ENCODE measurements around the gene HTRA2.

HTRA2 gene

DNA sequence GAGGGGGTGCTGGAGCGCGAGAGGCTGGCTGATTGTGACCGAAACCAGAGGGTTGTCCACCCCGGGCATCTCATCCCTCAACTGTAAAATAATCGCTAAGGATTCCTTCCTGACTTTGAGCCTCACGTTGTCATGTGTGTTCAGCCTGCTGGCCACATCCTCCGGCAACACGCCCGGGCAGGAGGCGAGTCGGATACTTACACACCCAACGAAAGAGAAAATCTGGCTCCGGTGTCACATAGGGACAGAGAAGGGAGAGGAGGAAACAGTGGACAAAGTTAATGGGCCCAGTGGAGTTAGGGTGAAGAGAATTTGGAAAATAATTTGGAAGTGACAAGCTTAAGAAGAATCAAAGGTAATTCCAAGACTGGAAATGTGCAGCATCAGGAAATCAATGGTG, 13.1 kb upstream of the HTRA2 start:
- ATAC-seq (replicated peaks) (no peak), DNase-seq (no peak)
- H3K27me3 Mint-ChIP-seq, result peaks cover 82 to 89% of the 10 kb centered on the region in 2 donors
- peak overlapping the region; percentile 78 to 80 for H3K4me3 Mint-ChIP-seq
- peaks cover 10 to 26% of the 10 kb centered on the region in 2 donors for H3K36me3 Mint-ChIP-seq
- no peak overlapping the region for H3K27ac Mint-ChIP-seq
- peaks cover 16 to 23% of the 10 kb centered on the region in 2 donors for H3K4me1 Mint-ChIP-seq
- peaks cover 3 to 4% of the 10 kb centered on the region in 2 donors for H3K9me3 Mint-ChIP-seq

DNA sequence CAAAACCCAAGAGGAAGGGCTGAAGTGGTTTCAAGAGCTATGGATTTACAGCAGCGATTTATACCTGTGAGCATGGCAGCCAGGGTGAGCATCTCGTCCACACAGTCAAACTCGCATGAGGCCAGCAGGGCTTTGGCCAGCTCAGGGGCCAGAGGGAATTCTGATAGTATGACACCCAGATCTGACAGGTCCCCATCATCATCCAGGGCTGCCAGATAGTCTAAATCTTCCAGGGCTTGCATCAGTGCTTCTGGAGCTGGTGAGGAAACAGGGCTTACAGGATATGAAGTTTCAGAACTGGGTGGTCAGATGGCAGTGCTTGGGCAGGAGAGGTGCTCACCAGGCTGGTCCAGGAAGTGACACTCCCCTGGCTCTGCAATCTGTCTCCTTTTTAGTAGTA, 7.2 kb upstream of the HTRA2 start:
- Mint-ChIP-seq H3K27me3 (peaks cover 32 to 41% of the 10 kb centered on the region in 2 donors), H3K4me3 (no peak overlapping the region), H3K27ac (no peak overlapping the region), H3K4me1 (peaks cover 15 to 17% of the 10 kb centered on the region in 2 donors), H3K9me3 (peaks cover 7 to 10% of the 10 kb centered on the region in 2 donors), H3K36me3 (peaks cover 37 to 47% of the 10 kb centered on the region in 2 donors)
- DNase-seq, result no peak
- no peak for ATAC-seq (replicated peaks)

DNA sequence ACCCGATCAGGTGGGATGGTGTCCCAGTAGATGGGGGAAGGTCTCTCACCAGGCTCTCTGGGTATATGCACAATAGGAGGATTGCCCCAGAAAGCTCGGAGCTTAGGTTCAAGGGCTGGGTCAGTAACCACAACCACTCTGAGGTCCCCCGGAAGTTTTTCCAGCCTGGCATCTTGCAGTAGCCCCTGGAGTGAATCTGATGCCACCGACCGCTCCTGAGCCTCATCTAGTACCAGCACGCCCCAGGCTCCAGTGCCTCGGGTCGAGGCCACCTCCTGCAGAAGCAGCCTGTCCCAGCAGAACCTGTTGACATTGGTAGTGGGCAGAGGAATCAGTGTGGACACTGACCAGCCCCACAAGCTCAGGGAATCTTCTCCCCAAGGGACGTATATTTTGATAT, 5.7 kb upstream of the HTRA2 start:
- ATAC-seq (replicated peaks) (no peak), DNase-seq (no peak)
- Mint-ChIP-seq H3K27me3 (peaks cover 17 to 26% of the 10 kb centered on the region in 2 donors), H3K4me3 (no peak overlapping the region), H3K9me3 (peaks cover 7 to 10% of the 10 kb centered on the region in 2 donors), H3K36me3 (peaks cover 48 to 57% of the 10 kb centered on the region in 2 donors), H3K27ac (no peak overlapping the region), H3K4me1 (peaks cover 22 to 29% of the 10 kb centered on the region in 2 donors)

DNA sequence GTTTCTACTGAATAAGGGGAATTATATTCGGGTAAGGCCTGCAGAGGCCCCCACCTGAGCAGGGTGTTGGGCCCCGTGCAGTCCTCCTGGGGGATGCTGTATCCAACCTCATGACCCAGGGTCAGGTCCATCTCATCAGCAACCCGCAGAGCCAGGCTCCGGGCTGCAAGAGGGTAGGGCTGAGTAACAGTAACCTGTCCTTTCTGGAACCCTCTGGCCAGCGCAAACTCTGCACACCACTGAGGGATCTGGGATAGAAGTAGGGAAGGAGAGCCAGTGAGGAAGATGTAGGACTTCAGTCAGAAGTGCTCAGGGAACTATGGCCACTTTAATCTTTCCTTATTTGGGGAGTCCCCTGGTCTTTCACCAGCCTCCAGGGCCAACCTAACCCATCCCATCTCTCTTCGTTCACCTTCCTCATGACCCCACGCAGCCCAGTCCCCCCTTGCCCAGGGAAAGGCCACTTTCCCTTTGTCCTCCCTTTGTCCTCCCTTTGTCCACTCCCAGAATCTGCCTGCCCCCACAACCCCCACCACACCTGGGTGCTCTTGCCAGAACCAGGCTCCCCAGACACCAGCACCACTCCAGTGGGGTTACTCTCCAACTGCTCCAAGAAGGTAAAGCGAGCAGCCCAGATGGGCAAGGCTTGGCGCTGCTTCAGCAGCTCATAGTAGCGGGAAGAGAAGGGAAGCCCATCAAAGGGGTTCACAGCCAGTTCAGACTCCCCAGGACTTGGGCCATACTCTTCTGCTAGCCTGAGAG, 4.6 kb upstream of the HTRA2 start:
- H3K27ac Mint-ChIP-seq, result peak overlapping the region; percentile 25
- DNase-seq, result no peak

DNA sequence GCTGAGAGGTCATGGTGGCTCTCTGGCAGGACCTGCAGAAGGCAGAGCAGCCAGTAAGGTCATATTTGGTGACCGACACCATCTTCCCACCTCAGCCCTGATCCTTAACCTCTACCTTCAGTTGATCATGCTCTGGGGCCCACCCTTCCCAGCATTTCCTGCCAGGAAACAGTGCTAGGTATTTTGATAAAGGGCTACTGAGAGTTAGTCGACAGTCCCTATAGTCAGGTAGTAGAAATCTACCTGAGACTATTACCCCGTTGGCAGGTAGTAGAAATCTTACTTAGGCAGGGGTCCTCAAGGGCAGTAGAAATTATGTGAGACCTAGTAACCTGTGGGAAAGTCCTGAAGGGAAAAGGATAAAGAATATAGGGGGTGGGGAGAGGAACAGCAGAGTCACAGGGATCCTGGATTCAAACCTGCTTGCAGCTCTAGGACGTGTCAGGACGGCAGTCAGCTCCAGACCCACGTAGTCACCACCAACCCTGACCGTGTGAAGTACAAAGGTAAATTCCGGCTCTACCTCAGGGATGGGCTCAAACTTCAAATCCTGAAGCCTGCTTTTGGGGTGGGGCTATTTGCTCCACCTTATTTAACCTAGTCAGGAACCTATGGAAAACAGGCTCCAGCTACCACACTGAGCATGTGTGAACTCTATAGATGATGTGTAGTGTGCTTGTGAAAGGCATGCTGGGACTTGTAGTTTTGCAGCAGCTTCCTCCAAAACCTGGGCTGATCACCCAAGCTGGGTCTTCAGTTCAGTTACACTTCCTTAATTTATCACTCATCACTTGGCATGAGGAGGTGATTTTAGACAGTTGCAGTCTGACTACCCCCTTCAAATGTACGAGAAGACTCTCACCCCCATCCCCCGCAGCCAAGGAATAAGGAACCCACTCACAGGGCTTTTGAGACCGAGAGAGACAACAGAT, 3.8 kb upstream of the HTRA2 start, which contains the start of gene DQX1:
DQX1 (minus strand) TSS at position 515 of the 932 bp plus-strand sequence; CDS start at position 13, 502 bp downstream.
- Mint-ChIP-seq H3K4me3 (peak within 1 kb of the TSS; percentile 43 to 57), H3K4me1 (peaks cover 24 to 34% of the 10 kb centered on the region in 2 donors), H3K36me3 (peaks cover 52 to 57% of the 10 kb centered on the region in 2 donors), H3K9me3 (peaks cover 7 to 10% of the 10 kb centered on the region in 2 donors), H3K27ac (peak within 1 kb of the TSS; percentile 84), H3K27me3 (peaks cover 0 to 8% of the 10 kb centered on the region in 2 donors)
- ATAC-seq (replicated peaks) (peak; percentile 38 to 43), DNase-seq (peak; percentile 73)

More for the DNA sequence above, 4.6 kb upstream of the HTRA2 start:
- Mint-ChIP-seq H3K36me3 (peaks cover 51 to 55% of the 10 kb centered on the region in 2 donors), H3K4me1 (peaks cover 22 to 29% of the 10 kb centered on the region in 2 donors), H3K4me3 (no peak overlapping the region), H3K27me3 (peaks cover 7 to 16% of the 10 kb centered on the region in 2 donors), H3K9me3 (peaks cover 7 to 10% of the 10 kb centered on the region in 2 donors)
- no peak for ATAC-seq (replicated peaks)

DNA sequence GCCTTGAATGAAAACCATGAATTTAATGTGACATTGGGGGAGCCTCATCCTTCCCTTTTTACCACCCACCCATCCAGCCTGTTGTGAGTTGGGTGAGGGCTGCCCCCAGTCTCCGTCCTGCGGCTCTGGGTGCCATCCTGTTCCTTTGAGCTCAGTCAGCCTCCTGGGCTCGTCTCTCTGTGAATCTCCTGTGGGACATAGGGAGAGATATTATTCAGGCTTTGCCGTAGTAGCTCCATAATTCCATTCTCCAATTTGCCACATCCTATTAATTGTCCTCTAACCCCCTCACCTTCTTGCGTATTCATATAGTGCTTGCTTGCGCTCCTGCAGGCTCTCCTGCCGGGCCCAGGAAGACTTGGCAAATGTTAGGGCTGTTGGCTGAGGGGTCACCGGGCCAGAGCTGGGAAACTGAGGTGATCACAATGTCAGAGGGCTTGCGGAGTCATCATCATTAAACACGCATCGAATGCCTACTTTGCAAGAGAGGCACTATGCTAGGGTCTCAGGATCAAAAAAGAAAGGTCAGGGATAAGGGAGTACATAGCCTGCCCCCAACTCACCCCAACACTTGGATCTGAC, 3.0 kb upstream of the HTRA2 start:
- peak overlapping the region; percentile 84 for H3K27ac Mint-ChIP-seq
- H3K27me3 Mint-ChIP-seq, result peaks cover 0 to 4% of the 10 kb centered on the region in 2 donors
- peaks cover 31 to 41% of the 10 kb centered on the region in 2 donors for H3K4me1 Mint-ChIP-seq
- peak overlapping the region; percentile 43 to 57 for H3K4me3 Mint-ChIP-seq
- ATAC-seq (replicated peaks) (no peak), DNase-seq (no peak)
- H3K36me3 Mint-ChIP-seq, result peaks cover 51 to 63% of the 10 kb centered on the region in 2 donors
- peaks cover 7 to 10% of the 10 kb centered on the region in 2 donors for H3K9me3 Mint-ChIP-seq

DNA sequence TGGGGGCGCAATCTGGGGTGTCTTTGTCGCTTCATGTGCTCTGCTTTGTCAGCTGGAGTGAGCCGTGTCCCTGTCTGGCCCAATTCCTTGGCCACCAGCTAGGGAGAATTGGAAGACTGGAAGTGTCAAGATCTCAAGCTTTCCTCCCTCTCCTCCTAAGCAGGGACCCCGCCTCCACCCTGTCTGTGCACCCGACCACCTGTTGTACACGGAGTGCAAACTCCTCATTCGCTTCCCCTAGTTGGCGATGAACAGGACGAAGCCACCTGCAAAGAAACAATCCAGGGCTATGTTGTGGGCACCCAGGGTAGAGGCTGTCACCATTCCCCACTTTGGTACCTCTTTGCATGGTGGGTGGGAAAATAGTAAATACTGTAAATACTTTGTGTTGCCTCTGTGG, 2.0 kb upstream of the HTRA2 start:
- Mint-ChIP-seq H3K9me3 (peaks cover 7 to 10% of the 10 kb centered on the region in 2 donors), H3K4me3 (peak overlapping the region; percentile 97 to 100), H3K36me3 (peaks cover 49 to 68% of the 10 kb centered on the region in 2 donors), H3K27me3 (no peaks in the 10 kb centered on the region), H3K27ac (peak overlapping the region; percentile 99), H3K4me1 (peaks cover 39 to 51% of the 10 kb centered on the region in 2 donors)
- ATAC-seq (replicated peaks), result no peak
- DNase-seq, result no peak

DNA sequence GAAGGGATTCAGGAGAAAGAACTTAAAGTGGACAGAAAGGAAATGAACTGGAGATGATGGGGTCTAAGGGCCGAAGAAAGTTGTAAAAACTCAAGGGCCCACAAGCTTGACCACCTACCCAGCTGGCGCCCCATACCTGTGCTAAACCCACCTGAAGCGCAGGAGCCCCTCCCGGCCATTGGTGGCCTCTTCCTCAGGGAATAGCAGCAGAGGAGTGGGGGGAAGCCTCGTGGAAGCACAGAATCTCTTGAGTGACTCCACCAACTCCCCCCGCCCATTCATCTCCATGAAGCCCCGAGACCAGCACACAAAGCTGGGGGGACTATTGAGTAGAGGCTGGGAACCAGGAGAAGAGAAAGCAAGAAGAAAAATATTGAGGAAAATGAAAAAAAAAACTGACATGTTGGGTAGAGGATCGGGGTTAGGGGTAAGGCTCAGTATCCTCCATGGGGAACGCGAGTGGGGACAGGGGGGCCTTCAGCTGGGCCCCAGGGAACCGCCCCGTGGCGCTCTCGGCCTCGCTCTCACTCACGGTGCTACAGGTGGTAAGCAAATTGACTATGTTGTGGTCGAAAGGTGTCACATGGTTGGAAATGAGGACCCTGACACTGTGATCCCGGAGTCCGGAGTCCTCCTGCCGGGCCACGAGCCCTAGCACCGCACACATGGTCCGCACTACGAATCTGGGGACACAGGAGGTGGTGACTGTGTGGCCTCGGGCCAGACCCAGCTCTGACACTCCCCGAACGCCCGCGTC, 955 bp upstream of the HTRA2 start:
- Mint-ChIP-seq H3K36me3 (peaks cover 51 to 74% of the 10 kb centered on the region in 2 donors), H3K4me3 (peak overlapping the region; percentile 97 to 100), H3K27ac (peak overlapping the region; percentile 99), H3K27me3 (no peaks in the 10 kb centered on the region), H3K9me3 (peaks cover 7 to 10% of the 10 kb centered on the region in 2 donors), H3K4me1 (peaks cover 41 to 51% of the 10 kb centered on the region in 2 donors)
- peak; percentile 2 to 6 for ATAC-seq (replicated peaks)
- DNase-seq, result no peak

DNA sequence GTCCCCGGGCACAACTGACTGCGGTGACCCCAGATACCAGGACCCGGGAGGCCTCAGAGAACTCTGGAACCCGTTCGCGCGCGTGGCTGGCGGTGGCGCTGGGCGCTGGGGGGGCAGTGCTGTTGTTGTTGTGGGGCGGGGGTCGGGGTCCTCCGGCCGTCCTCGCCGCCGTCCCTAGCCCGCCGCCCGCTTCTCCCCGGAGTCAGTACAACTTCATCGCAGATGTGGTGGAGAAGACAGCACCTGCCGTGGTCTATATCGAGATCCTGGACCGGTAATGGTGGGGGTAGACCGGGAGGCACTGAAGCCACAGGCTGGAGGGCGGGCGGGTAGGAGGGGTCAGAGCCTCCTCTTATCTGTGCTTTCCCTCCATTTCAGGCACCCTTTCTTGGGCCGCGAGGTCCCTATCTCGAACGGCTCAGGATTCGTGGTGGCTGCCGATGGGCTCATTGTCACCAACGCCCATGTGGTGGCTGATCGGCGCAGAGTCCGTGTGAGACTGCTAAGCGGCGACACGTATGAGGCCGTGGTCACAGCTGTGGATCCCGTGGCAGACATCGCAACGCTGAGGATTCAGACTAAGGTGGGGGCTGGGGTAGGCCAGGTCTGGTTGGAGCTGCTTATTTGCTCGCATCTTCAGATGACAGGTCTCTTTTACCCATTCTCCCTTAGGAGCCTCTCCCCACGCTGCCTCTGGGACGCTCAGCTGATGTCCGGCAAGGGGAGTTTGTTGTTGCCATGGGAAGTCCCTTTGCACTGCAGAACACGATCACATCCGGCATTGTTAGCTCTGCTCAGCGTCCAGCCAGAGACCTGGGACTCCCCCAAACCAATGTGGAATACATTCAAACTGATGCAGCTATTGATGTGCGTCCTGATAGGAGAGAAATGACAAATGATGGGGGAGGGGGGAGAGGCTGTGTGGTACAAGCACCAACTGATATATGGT, 780 bp downstream of the HTRA2 start:
- no peaks in the 10 kb centered on the region for H3K27me3 Mint-ChIP-seq
- H3K36me3 Mint-ChIP-seq, result peaks cover 49 to 75% of the 10 kb centered on the region in 2 donors

DNA sequence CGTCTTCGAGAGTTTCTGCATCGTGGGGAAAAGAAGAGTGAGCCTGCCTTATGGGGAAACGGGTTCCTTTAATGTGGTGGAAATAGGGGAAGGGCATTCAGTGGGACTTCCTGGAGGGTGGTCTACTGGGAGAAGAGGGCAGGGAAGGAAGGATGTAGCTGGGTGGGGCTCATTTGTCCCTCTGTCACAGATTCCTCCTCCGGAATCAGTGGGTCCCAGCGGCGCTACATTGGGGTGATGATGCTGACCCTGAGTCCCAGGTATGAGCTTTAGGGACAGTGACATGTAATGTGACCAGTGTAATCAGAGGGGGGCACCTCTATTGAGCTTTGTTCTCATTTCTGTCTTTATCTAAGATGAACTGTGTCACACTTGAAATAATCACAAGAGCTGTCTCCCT, 1.9 kb downstream of the HTRA2 start:
- peaks cover 2 to 4% of the 10 kb centered on the region in 2 donors for H3K9me3 Mint-ChIP-seq

More for the DNA sequence above, 780 bp downstream of the HTRA2 start:
- H3K27ac Mint-ChIP-seq, result peak overlapping the region; percentile 99
- peaks cover 7 to 10% of the 10 kb centered on the region in 2 donors for H3K9me3 Mint-ChIP-seq
- ATAC-seq (replicated peaks), result peak; percentile 29 to 38
- peaks cover 44 to 56% of the 10 kb centered on the region in 2 donors for H3K4me1 Mint-ChIP-seq
- H3K4me3 Mint-ChIP-seq, result peak overlapping the region; percentile 97 to 100
- DNase-seq, result peak; percentile 75

DNA sequence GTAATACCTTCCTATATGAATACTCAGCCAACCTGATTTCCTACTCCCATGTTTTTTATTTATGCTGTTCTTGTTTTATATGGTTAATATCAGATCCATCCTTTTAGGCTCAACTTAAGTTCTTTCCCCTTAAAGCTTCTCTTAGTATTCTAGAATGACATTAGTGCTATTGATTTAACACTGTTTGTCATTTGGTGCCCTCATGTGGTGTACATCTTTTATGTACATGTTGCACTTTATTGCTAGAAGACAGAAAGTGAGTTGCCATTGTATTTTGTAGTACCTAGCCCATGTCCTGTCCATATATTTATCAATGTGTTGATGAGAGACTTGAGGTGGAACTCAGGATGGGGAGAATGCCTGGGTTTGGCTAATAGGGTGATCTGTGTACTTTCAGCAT, 2.5 kb downstream of the HTRA2 start:
- Mint-ChIP-seq H3K27me3 (no peaks in the 10 kb centered on the region), H3K4me3 (peak overlapping the region; percentile 97 to 100), H3K4me1 (peaks cover 43 to 53% of the 10 kb centered on the region in 2 donors), H3K9me3 (peaks cover 0 to 2% of the 10 kb centered on the region in 2 donors), H3K27ac (peak overlapping the region; percentile 32), H3K36me3 (peaks cover 32 to 61% of the 10 kb centered on the region in 2 donors)
- no peak for ATAC-seq (replicated peaks)
- DNase-seq, result no peak

More for the DNA sequence above, 1.9 kb downstream of the HTRA2 start:
- peak overlapping the region; percentile 99 for H3K27ac Mint-ChIP-seq
- no peaks in the 10 kb centered on the region for H3K27me3 Mint-ChIP-seq
- ATAC-seq (replicated peaks) (no peak), DNase-seq (no peak)
- H3K4me1 Mint-ChIP-seq, result peaks cover 44 to 53% of the 10 kb centered on the region in 2 donors
- peaks cover 38 to 66% of the 10 kb centered on the region in 2 donors for H3K36me3 Mint-ChIP-seq
- H3K4me3 Mint-ChIP-seq, result peak overlapping the region; percentile 97 to 100

DNA sequence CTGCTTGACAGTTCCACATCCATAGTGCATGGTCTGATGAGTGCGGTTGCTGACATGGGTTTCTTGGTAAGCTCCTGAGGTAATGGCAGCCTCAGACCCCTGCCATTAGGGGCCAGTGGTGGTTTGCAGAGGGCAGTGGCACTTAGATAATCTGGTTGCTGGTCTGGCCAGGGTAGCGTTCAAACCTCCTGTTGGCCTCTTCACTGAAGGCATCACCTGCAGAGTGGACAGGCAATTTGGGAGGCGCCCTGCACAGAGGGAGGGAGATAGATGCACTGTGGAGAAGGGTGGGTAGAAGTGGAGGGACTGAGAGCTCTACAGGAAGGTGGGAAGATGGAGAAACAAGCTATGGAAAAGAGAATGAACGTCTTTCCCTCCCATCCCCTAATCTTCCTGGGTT, 3.7 kb downstream of the HTRA2 start:
- ATAC-seq (replicated peaks) (no peak), DNase-seq (no peak)
- Mint-ChIP-seq H3K27me3 (no peaks in the 10 kb centered on the region), H3K27ac (no peak overlapping the region), H3K4me1 (peaks cover 42 to 53% of the 10 kb centered on the region in 2 donors), H3K9me3 (no peaks in the 10 kb centered on the region), H3K4me3 (no peak overlapping the region), H3K36me3 (peaks cover 20 to 51% of the 10 kb centered on the region in 2 donors)
